ENCODE measurements around the gene CDC42BPG.

The CDC42BPG gene

DNA sequence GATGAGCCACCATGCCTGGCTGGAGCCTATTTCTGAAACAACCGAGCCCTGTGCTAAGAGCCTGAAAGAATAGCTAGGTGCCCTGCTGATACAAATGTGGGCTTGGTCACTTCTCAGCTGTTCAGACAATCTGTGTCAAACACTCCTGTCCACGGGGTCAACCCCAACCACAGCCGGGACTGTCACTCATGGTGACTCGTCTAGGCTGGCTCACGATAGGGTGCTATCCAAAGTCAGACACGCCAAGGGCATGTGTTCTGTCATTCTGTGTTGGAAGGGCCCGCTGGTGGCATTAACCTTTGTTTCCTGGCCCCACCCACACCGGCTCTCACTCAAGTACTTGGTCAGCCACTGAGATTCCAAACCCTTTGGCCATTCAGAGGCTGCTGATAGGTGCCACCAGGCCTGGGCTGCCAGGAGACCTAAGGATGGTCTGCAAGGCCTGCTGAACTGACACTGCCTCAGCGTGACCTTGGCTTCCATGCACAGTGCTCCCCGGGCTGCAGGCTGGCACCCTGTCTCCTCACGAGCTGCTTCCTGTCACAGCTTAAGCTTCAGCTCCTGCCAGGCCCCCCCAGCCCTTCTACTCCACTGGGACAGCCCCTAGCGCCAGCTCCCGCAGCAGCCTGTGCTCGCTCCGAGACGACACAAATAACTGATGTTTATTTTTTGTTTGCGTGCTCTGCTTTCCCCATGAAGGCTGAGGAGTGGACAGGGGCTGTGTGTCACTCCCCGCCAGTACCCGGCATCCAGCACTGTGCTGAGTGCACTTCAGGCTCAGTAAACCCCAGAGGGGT, 14.2 kb upstream of the CDC42BPG start:
- Histone ChIP-seq H3K79me1 (ENCODE audit: low read length) (peaks cover 15% of the 10 kb centered on the region), H3K4me1 (ENCODE audit: control insufficient read depth in 1 of 2, insufficient read depth in 2 of 2, low read length in 2 of 2) (peaks cover 25 to 29% of the 10 kb centered on the region in 2 experiments), H4K8ac (ENCODE audit: low read depth, low read length) (no peak overlapping the region), H3K14ac (ENCODE audit: low read length) (no peak overlapping the region), H3K18ac (ENCODE audit: low read length) (no peak overlapping the region), H2BK5ac (ENCODE audit: low read depth, low read length, poor library complexity) (no peak overlapping the region), H3K4me3 (ENCODE audit: low read depth, low read length) (no peak overlapping the region), H3K79me2 (ENCODE audit: control insufficient read depth, insufficient read depth, low read length, poor library complexity) (peaks cover 7% of the 10 kb centered on the region), H3K23ac (ENCODE audit: low read length) (no peak overlapping the region), H3K4me2 (ENCODE audit: low read length) (no peak overlapping the region), H4K12ac (ENCODE audit: low read depth, low read length) (no peak overlapping the region), H2AFZ (ENCODE audit: insufficient read depth, low read length, poor library complexity) (no peak overlapping the region), H3K27ac (ENCODE audit: low read depth, low read length) (no peak overlapping the region), H4K91ac (ENCODE audit: low read depth, low read length) (no peak overlapping the region), H3K27me3 (ENCODE audit: insufficient read depth, low read length) (no peaks in the 10 kb centered on the region), H3K4ac (ENCODE audit: low read depth, low read length) (no peak overlapping the region), H3K9ac (ENCODE audit: low read length) (no peak overlapping the region), H2AK5ac (ENCODE audit: low read length) (no peak overlapping the region), H2BK12ac (ENCODE audit: low read length) (no peak overlapping the region), H3K36me3 (ENCODE audit: control insufficient read depth in 1 of 2, insufficient read depth in 2 of 2, low read length in 2 of 2) (peaks cover 42 to 43% of the 10 kb centered on the region in 2 experiments), H2BK120ac (ENCODE audit: insufficient read depth, low read length, poor library complexity) (no peak overlapping the region), H3K9me3 (ENCODE audit: insufficient read depth, low read depth, low read length) (peaks cover 2% of the 10 kb centered on the region)
- no CpG with 5 or more reads among the region's 19 CpGs for WGBS (ENCODE audit: extremely low coverage, insufficient coverage, insufficient read length)
- no peak for DNase-seq

DNA sequence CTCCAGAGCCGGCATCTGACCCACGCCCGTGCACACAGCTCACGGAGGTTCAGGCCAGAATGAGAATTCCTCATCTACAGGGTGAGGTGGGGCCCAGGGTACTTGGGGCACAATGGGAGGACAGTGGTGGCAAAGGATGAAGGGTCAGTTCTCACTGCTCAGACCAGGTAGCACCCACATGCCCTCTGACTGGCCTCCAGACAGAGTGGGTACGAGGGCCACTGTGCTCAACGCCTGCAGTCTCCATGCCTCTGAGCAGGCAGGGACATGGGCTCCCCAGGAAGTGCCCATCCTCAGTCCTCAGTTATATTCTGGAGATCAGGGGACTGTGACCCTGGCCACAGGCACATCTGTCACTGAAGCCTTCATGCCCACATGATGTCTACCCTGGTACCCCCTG, 13.0 kb upstream of the CDC42BPG start:
- WGBS (ENCODE audit: extremely low coverage, insufficient coverage, insufficient read length): no CpG with 5 or more reads among the region's 6 CpGs
- no peak overlapping the region for H3K27ac ChIP-seq (ENCODE audit: low read depth, low read length)
- no peak overlapping the region for H4K91ac ChIP-seq (ENCODE audit: low read depth, low read length)
- no peak overlapping the region for H3K4ac ChIP-seq (ENCODE audit: low read depth, low read length)
- peaks cover 2% of the 10 kb centered on the region for H3K79me2 ChIP-seq (ENCODE audit: control insufficient read depth, insufficient read depth, low read length, poor library complexity)
- H3K79me1 ChIP-seq (ENCODE audit: low read length): peaks cover 12% of the 10 kb centered on the region
- no peak for DNase-seq
- H3K4me3 ChIP-seq (ENCODE audit: low read depth, low read length): no peak overlapping the region
- H3K9me3 ChIP-seq (ENCODE audit: insufficient read depth, low read depth, low read length): peaks cover 2% of the 10 kb centered on the region
- no peak overlapping the region for H2AFZ ChIP-seq (ENCODE audit: insufficient read depth, low read length, poor library complexity)
- no peak overlapping the region for H3K23ac ChIP-seq (ENCODE audit: low read length)
- no peak overlapping the region for H3K18ac ChIP-seq (ENCODE audit: low read length)
- no peak overlapping the region for H4K12ac ChIP-seq (ENCODE audit: low read depth, low read length)
- no peak overlapping the region for H2AK5ac ChIP-seq (ENCODE audit: low read length)
- H3K27me3 ChIP-seq (ENCODE audit: insufficient read depth, low read length): no peaks in the 10 kb centered on the region
- no peak overlapping the region for H2BK12ac ChIP-seq (ENCODE audit: low read length)
- H3K14ac ChIP-seq (ENCODE audit: low read length): no peak overlapping the region
- peaks cover 41 to 49% of the 10 kb centered on the region in 2 experiments for H3K36me3 ChIP-seq (ENCODE audit: control insufficient read depth in 1 of 2, insufficient read depth in 2 of 2, low read length in 2 of 2)
- no peak overlapping the region for H2BK120ac ChIP-seq (ENCODE audit: insufficient read depth, low read length, poor library complexity)
- peaks cover 24 to 25% of the 10 kb centered on the region in 2 experiments for H3K4me1 ChIP-seq (ENCODE audit: control insufficient read depth in 1 of 2, insufficient read depth in 2 of 2, low read length in 2 of 2)
- no peak overlapping the region for H2BK5ac ChIP-seq (ENCODE audit: low read depth, low read length, poor library complexity)
- no peak overlapping the region for H3K9ac ChIP-seq (ENCODE audit: low read length)
- H3K4me2 ChIP-seq (ENCODE audit: low read length): no peak overlapping the region
- no peak overlapping the region for H4K8ac ChIP-seq (ENCODE audit: low read depth, low read length)

DNA sequence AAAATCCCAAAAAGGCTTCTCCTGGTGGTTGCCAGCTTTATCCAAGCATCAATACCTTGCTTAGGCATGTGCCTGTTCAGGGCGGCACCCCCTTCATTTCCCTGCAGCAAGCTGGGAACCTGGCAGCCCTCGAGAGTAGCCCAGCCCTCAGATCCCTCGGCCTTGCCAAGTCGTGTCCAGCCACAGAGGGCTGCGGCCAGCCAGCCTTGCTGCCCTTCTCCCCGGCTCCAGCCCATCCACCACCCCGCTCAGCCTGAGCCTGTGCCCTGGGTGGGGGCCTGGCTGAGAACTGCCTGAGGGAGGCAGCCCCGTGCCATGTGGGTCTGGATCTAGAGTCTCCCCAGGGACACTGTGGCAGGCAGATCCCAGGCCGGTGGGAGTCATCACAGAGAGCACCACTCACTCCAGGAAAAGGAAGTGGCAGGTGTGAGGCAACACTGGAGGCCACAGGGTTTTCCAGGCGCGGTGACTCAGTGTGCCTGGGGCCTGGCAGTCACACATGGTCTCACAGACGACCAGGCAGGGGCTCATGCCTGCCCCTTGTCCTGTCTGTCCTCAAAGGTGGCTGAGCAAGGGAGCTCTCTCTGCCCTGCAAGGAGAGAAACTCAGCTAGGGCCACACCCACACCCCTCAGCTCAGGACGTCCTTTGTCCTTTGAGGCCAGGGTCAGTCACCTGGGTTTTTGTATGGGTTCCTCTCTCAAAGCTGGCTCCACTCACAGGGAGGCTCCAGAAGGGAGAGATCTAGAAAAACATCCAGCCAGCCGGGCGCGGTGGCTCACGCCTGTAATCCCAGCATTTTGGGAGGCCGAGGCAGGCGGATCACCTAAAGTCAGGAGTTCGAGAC, 12.2 kb upstream of the CDC42BPG start:
- H3K9me3 ChIP-seq (ENCODE audit: insufficient read depth, low read depth, low read length): peaks cover 2% of the 10 kb centered on the region
- H3K9ac ChIP-seq (ENCODE audit: low read length): no peak overlapping the region

DNA sequence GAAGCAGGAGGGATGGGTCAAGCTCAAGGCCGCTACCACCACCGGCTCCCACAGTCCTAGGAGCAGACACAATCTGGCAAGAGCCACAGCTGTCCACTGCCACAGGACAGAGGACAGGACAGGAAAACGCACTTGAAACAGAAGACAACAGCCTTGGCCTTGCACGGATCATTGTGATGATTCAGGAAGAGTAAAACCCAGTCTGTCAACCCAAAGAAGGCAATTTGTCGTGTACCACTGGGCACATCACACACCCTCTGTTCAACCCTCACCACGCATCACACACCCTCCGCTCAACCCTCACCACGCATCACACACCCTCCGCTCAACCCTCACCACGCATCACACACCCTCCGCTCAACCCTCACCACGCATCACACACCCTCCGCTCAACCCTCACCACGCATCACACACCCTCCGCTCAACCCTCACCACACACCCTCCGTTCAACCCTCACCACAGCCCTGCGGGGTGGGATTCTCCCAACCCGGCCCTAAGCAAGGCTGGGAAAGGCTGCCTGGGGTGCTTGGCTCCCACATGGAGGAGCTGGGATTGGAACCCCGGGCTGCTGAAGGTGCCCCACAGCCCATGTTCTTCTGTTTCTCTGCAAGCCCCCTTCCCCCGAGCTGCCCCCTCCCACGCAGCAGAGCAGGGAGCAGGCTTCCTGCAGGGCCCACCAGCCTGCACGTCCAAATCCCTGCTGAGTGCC, 11.3 kb upstream of the CDC42BPG start:
- Histone ChIP-seq H2BK12ac (ENCODE audit: low read length) (peak overlapping the region; percentile 5), H3K14ac (ENCODE audit: low read length) (peak overlapping the region; percentile 1), H3K23ac (ENCODE audit: low read length) (no peak overlapping the region), H4K8ac (ENCODE audit: low read depth, low read length) (no peak overlapping the region), H3K9me3 (ENCODE audit: insufficient read depth, low read depth, low read length) (peaks cover 2% of the 10 kb centered on the region), H3K18ac (ENCODE audit: low read length) (peak overlapping the region; percentile 17), H3K79me1 (ENCODE audit: low read length) (peaks cover 12% of the 10 kb centered on the region), H3K27ac (ENCODE audit: low read depth, low read length) (peak overlapping the region; percentile 13), H2BK5ac (ENCODE audit: low read depth, low read length, poor library complexity) (no peak overlapping the region), H2AK5ac (ENCODE audit: low read length) (no peak overlapping the region), H4K91ac (ENCODE audit: low read depth, low read length) (peak overlapping the region; percentile 23), H3K4me2 (ENCODE audit: low read length) (no peak overlapping the region), H3K27me3 (ENCODE audit: insufficient read depth, low read length) (no peaks in the 10 kb centered on the region), H3K79me2 (ENCODE audit: control insufficient read depth, insufficient read depth, low read length, poor library complexity) (peaks cover 2% of the 10 kb centered on the region), H3K4ac (ENCODE audit: low read depth, low read length) (no peak overlapping the region), H4K12ac (ENCODE audit: low read depth, low read length) (no peak overlapping the region), H3K4me3 (ENCODE audit: low read depth, low read length) (no peak overlapping the region), H3K36me3 (ENCODE audit: control insufficient read depth in 1 of 2, insufficient read depth in 2 of 2, low read length in 2 of 2) (peaks cover 47 to 52% of the 10 kb centered on the region in 2 experiments), H3K9ac (ENCODE audit: low read length) (no peak overlapping the region), H2AFZ (ENCODE audit: insufficient read depth, low read length, poor library complexity) (no peak overlapping the region), H2BK120ac (ENCODE audit: insufficient read depth, low read length, poor library complexity) (no peak overlapping the region), H3K4me1 (ENCODE audit: control insufficient read depth in 1 of 2, insufficient read depth in 2 of 2, low read length in 2 of 2) (peaks cover 24 to 25% of the 10 kb centered on the region in 2 experiments)
- WGBS (ENCODE audit: extremely low coverage, insufficient coverage, insufficient read length): 100% methylated on average over 4 of the region's 22 CpGs
- no peak for DNase-seq

More for the DNA sequence above, 12.2 kb upstream of the CDC42BPG start:
- Histone ChIP-seq H3K4me1 (ENCODE audit: control insufficient read depth in 1 of 2, insufficient read depth in 2 of 2, low read length in 2 of 2) (peaks cover 24 to 25% of the 10 kb centered on the region in 2 experiments), H2AFZ (ENCODE audit: insufficient read depth, low read length, poor library complexity) (no peak overlapping the region), H3K4me2 (ENCODE audit: low read length) (peak overlapping the region; percentile 19), H3K27ac (ENCODE audit: low read depth, low read length) (peak overlapping the region; percentile 35), H3K23ac (ENCODE audit: low read length) (no peak overlapping the region), H4K12ac (ENCODE audit: low read depth, low read length) (no peak overlapping the region), H2BK5ac (ENCODE audit: low read depth, low read length, poor library complexity) (no peak overlapping the region), H3K27me3 (ENCODE audit: insufficient read depth, low read length) (no peaks in the 10 kb centered on the region), H3K4me3 (ENCODE audit: low read depth, low read length) (no peak overlapping the region), H2BK12ac (ENCODE audit: low read length) (peak overlapping the region; percentile 35), H4K91ac (ENCODE audit: low read depth, low read length) (peak overlapping the region; percentile 16), H4K8ac (ENCODE audit: low read depth, low read length) (no peak overlapping the region), H3K18ac (ENCODE audit: low read length) (no peak overlapping the region), H3K79me1 (ENCODE audit: low read length) (peaks cover 12% of the 10 kb centered on the region), H3K4ac (ENCODE audit: low read depth, low read length) (no peak overlapping the region), H2BK120ac (ENCODE audit: insufficient read depth, low read length, poor library complexity) (no peak overlapping the region), H2AK5ac (ENCODE audit: low read length) (no peak overlapping the region), H3K14ac (ENCODE audit: low read length) (no peak overlapping the region), H3K36me3 (ENCODE audit: control insufficient read depth in 1 of 2, insufficient read depth in 2 of 2, low read length in 2 of 2) (peaks cover 47 to 52% of the 10 kb centered on the region in 2 experiments), H3K79me2 (ENCODE audit: control insufficient read depth, insufficient read depth, low read length, poor library complexity) (peaks cover 2% of the 10 kb centered on the region)
- peak; percentile 96 to 99 for DNase-seq
- WGBS (ENCODE audit: extremely low coverage, insufficient coverage, insufficient read length): no CpG with 5 or more reads among the region's 20 CpGs
